ENCODE results near the gene EVA1A.

Gene EVA1A

GRCh38 chr2:75608684-75609333 lies 48.1 kb upstream of the EVA1A start:
- Histone ChIP-seq H3K9me2 (replicated peaks; ENCODE audit: low read depth, low read length) (no peaks in the 10 kb centered on the region), H2AFZ (ENCODE audit: low read length) (peak overlapping the region; percentile 61), H3K4me3 (ENCODE audit: low read length, poor library complexity, severe bottlenecking) (peak overlapping the region; percentile 39), H3K27me3 (ENCODE audit: insufficient read depth, low read length, poor library complexity, severe bottlenecking) (no peaks in the 10 kb centered on the region), H3K36me3 (ENCODE audit: insufficient read depth, low read length) (no peaks in the 10 kb centered on the region), H3K9ac (ENCODE audit: low read depth, low read length, poor library complexity, severe bottlenecking) (no peak overlapping the region), H3K9me3 (ENCODE audit: insufficient read depth, low read depth, low read length) (no peaks in the 10 kb centered on the region), H3K4me2 (ENCODE audit: low read depth, low read length, poor library complexity, severe bottlenecking) (peak overlapping the region; percentile 53), H3K79me2 (ENCODE audit: insufficient read depth, low read length) (no peaks in the 10 kb centered on the region), H4K20me1 (ENCODE audit: insufficient read depth, low read length, poor library complexity, severe bottlenecking) (no peaks in the 10 kb centered on the region), H3K4me1 (ENCODE audit: insufficient read depth, low read length, poor library complexity, severe bottlenecking) (peaks cover 6% of the 10 kb centered on the region), H3F3A (ENCODE audit: low read depth) (no peaks in the 10 kb centered on the region)
- TF ChIP-seq CTCF (conservative IDR thresholded peaks at IDR 0.05; ENCODE audit: low read length): peak; percentile 98
- no peak for TF ChIP-seq EZH2phosphoT487 (IDR thresholded peaks at IDR 0.05; ENCODE audit: borderline replicate concordance)

- no peak for TF ChIP-seq CTCF (conservative IDR thresholded peaks at IDR 0.05; ENCODE audit: low read length)
- no peak for TF ChIP-seq EZH2phosphoT487 (IDR thresholded peaks at IDR 0.05; ENCODE audit: borderline replicate concordance)
- H3K9ac ChIP-seq (ENCODE audit: low read depth, low read length, poor library complexity, severe bottlenecking): no peak overlapping the region
- no peaks in the 10 kb centered on the region for H3K36me3 ChIP-seq (ENCODE audit: insufficient read depth, low read length)
- H2AFZ ChIP-seq (ENCODE audit: low read length): peak overlapping the region; percentile 61
- no peaks in the 10 kb centered on the region for H3K9me3 ChIP-seq (ENCODE audit: insufficient read depth, low read depth, low read length)
- H4K20me1 ChIP-seq (ENCODE audit: insufficient read depth, low read length, poor library complexity, severe bottlenecking): no peaks in the 10 kb centered on the region
- no peaks in the 10 kb centered on the region for H3K27me3 ChIP-seq (ENCODE audit: insufficient read depth, low read length, poor library complexity, severe bottlenecking)
- H3K4me2 ChIP-seq (ENCODE audit: low read depth, low read length, poor library complexity, severe bottlenecking): peak overlapping the region; percentile 53
- no peak overlapping the region for H3K4me3 ChIP-seq (ENCODE audit: low read length, poor library complexity, severe bottlenecking)
- no peaks in the 10 kb centered on the region for H3K9me2 ChIP-seq (replicated peaks; ENCODE audit: low read depth, low read length)
- H3F3A ChIP-seq (ENCODE audit: low read depth): no peaks in the 10 kb centered on the region
- peaks cover 6% of the 10 kb centered on the region for H3K4me1 ChIP-seq (ENCODE audit: insufficient read depth, low read length, poor library complexity, severe bottlenecking)
- no peaks in the 10 kb centered on the region for H3K79me2 ChIP-seq (ENCODE audit: insufficient read depth, low read length)
Observed at GRCh38 chr2:75607988-75608683, 47.4 kb upstream of the EVA1A start.

- H3K4me3 ChIP-seq (ENCODE audit: low read length, poor library complexity, severe bottlenecking): no peak overlapping the region
- TF ChIP-seq EZH2phosphoT487 (IDR thresholded peaks at IDR 0.05; ENCODE audit: borderline replicate concordance) (no peak), CTCF (conservative IDR thresholded peaks at IDR 0.05; ENCODE audit: low read length) (no peak)
- no peaks in the 10 kb centered on the region for H3K36me3 ChIP-seq (ENCODE audit: insufficient read depth, low read length)
- no peaks in the 10 kb centered on the region for H3K9me3 ChIP-seq (ENCODE audit: insufficient read depth, low read depth, low read length)
- H3K27me3 ChIP-seq (ENCODE audit: insufficient read depth, low read length, poor library complexity, severe bottlenecking): no peaks in the 10 kb centered on the region
- no peak overlapping the region for H3K9ac ChIP-seq (ENCODE audit: low read depth, low read length, poor library complexity, severe bottlenecking)
- H3K4me2 ChIP-seq (ENCODE audit: low read depth, low read length, poor library complexity, severe bottlenecking): no peak overlapping the region
- H3K4me1 ChIP-seq (ENCODE audit: insufficient read depth, low read length, poor library complexity, severe bottlenecking): peaks cover 6% of the 10 kb centered on the region
- no peaks in the 10 kb centered on the region for H3K79me2 ChIP-seq (ENCODE audit: insufficient read depth, low read length)
- H4K20me1 ChIP-seq (ENCODE audit: insufficient read depth, low read length, poor library complexity, severe bottlenecking): no peaks in the 10 kb centered on the region
- no peak overlapping the region for H2AFZ ChIP-seq (ENCODE audit: low read length)
- no peaks in the 10 kb centered on the region for H3F3A ChIP-seq (ENCODE audit: low read depth)
- H3K9me2 ChIP-seq (replicated peaks; ENCODE audit: low read depth, low read length): no peaks in the 10 kb centered on the region
Observed at GRCh38 chr2:75607400-75607798, 46.7 kb upstream of the EVA1A start.
